A673 (cell line): ENCODE measurements around the gene KCNK17. TPM values are rescaled to one million over a fixed set of nuclear protein-coding genes. Genes with fewer than 3 reads are reported as not detected.

ENCODE experiments used
- BruUV-seq: library from RNA; stranded (reverse); fragments of 400-500 nt; replicated peaks from 2 replicates; lab custom pipeline; 2021; lab: Mats Ljungman, UMichigan
- CTCF ChIA-PET: fragments of 300-600 bp; sonication (Branson Sonifier 250); formaldehyde crosslinking; loops from one replicate; lab custom pipeline; 2022; ENCODE audit warnings: antibody characterized with exemption; lab: Charles Lee
- POLR2A ChIA-PET: fragments of 300-600 bp; sonication (Branson Sonifier 250); formaldehyde crosslinking; loops from one replicate; lab custom pipeline; 2022; ENCODE audit warnings: antibody characterized with exemption; ENCODE audit not compliant: low non-redundant PET; lab: Charles Lee
- DNase-seq: peaks from one replicate; pipeline ENCODE4 v3.0.0-alpha.2; 2015; ENCODE audit warnings: low spot score
- H3K27ac ChIP-seq: fragments of 200-600 bp; sonication (generic); 2 replicates; pipeline ENCODE4 v1.5.1; 2016; ENCODE audit warnings: mixed run types, low read depth, mild to moderate bottlenecking, mixed read lengths, antibody characterized with exemption, low read length; ENCODE audit not compliant: poor library complexity, severe bottlenecking
- H3K27me3 ChIP-seq: fragments of 200-600 bp; sonication (generic); replicated peaks from 2 replicates; pipeline ENCODE4 v1.6.1; 2017; ENCODE audit warnings: mixed run types, low read depth, mild to moderate bottlenecking, mixed read lengths, antibody characterized with exemption, low read length; ENCODE audit not compliant: insufficient read depth, poor library complexity
- H3K36me3 ChIP-seq: fragments of 200-600 bp; sonication (generic); 2 replicates; pipeline ENCODE4 v1.6.1; 2016; ENCODE audit warnings: mixed run types, mild to moderate bottlenecking, mixed read lengths, antibody characterized with exemption, low read length; ENCODE audit not compliant: insufficient read depth, poor library complexity, severe bottlenecking
- H3K4me1 ChIP-seq: fragments of 200-600 bp; sonication (generic); 2 replicates; pipeline ENCODE4 v1.6.1; 2017; ENCODE audit warnings: mixed run types, mild to moderate bottlenecking, mixed read lengths, antibody characterized with exemption, low read length; ENCODE audit not compliant: insufficient read depth, poor library complexity, severe bottlenecking
- H3K4me3 ChIP-seq: fragments of 200-600 bp; sonication (generic); 2 replicates; pipeline ENCODE4 v1.5.1; 2016; ENCODE audit warnings: low read depth, mixed run types, mild to moderate bottlenecking, mixed read lengths, low read length; ENCODE audit not compliant: poor library complexity, severe bottlenecking
- H3K9me3 ChIP-seq: fragments of 200-600 bp; sonication (generic); 2 replicates; pipeline ENCODE4 v1.6.1; 2016; ENCODE audit warnings: mixed run types, low read depth, mild to moderate bottlenecking, mixed read lengths, antibody characterized with exemption, low read length; ENCODE audit not compliant: poor library complexity, severe bottlenecking
- EZH2 ChIP-seq: fragments of 200-600 bp; sonication (generic); IDR thresholded peaks from 2 replicates; pipeline ENCODE4 v1.6.1; 2017; ENCODE audit warnings: borderline replicate concordance, low read depth, mild to moderate bottlenecking, mixed read lengths, antibody characterized with exemption, low read length; ENCODE audit not compliant: poor library complexity, severe bottlenecking
- intact Hi-C: fragments of 100-400 bp; cut with micrococcal nuclease; formaldehyde crosslinking; loops from one replicate; pipeline ENCODE4 v1.10.0; 2022; ENCODE audit not compliant: unreplicated experiment
- total RNA-seq: library from RNA; stranded (reverse); gene quantifications from 2 replicates; pipeline ENCODE4 v1.2.3, GENCODE V29; 2021
- TF ChIP-seq, protein P1 (sequence below): fragments of 300-800, 200-600 bp; sonication (generic); conservative IDR thresholded peaks from 2 replicates; pipeline ENCODE4 v1.5.1; 2017; ENCODE audit warnings: low read depth, mild to moderate bottlenecking, antibody characterized with exemption, low read length, moderate library complexity, mixed read lengths

Gene KCNK17
- total RNA-seq, 1 experiment from 2014 or later = not detected

GRCh38 chr6:39327507-39327906, 13.3 kb upstream of the KCNK17 start:
- no peaks in the 10 kb centered on the region for H3K4me1 ChIP-seq
- POLR2A ChIA-PET = no interaction called here
- H3K27me3 ChIP-seq = peaks cover 25% of the 10 kb centered on the region
- no peaks in the 10 kb centered on the region for H3K9me3 ChIP-seq
- CTCF ChIA-PET = no interaction called here
- no peak overlapping the region for H3K4me3 ChIP-seq
- DNase-seq = no peak
- TF ChIP-seq, protein P1, sequence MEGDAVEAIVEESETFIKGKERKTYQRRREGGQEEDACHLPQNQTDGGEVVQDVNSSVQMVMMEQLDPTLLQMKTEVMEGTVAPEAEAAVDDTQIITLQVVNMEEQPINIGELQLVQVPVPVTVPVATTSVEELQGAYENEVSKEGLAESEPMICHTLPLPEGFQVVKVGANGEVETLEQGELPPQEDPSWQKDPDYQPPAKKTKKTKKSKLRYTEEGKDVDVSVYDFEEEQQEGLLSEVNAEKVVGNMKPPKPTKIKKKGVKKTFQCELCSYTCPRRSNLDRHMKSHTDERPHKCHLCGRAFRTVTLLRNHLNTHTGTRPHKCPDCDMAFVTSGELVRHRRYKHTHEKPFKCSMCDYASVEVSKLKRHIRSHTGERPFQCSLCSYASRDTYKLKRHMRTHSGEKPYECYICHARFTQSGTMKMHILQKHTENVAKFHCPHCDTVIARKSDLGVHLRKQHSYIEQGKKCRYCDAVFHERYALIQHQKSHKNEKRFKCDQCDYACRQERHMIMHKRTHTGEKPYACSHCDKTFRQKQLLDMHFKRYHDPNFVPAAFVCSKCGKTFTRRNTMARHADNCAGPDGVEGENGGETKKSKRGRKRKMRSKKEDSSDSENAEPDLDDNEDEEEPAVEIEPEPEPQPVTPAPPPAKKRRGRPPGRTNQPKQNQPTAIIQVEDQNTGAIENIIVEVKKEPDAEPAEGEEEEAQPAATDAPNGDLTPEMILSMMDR = no peak
- TF ChIP-seq EZH2 = no peak
- BruUV-seq = no TSS peak
- H3K36me3 ChIP-seq = no peaks in the 10 kb centered on the region
- intact Hi-C loops = no loop called here
- no peak overlapping the region for H3K27ac ChIP-seq

GRCh38 chr6:39322306-39322850, 8.2 kb upstream of the KCNK17 start, which contains the start of gene KCNK16:
Gene KCNK16 (minus strand): TSS chr6:39322702. CDS start chr6:39322540, 162 bp downstream.
- ChIA-PET CTCF (no interaction called here), POLR2A (no interaction called here)
- intact Hi-C loops = no loop called here
- TF ChIP-seq, protein P1 = no peak
- TF ChIP-seq EZH2 = no peak
- Histone ChIP-seq H3K4me3 (no peak within 1 kb of the TSS), H3K4me1 (no peaks in the 10 kb centered on the region), H3K27ac (no peak within 1 kb of the TSS), H3K36me3 (no peaks in the 10 kb centered on the region), H3K9me3 (no peaks in the 10 kb centered on the region), H3K27me3 (peaks cover 31% of the 10 kb centered on the region)
- BruUV-seq = no TSS peak
- DNase-seq = no peak

- CTCF ChIA-PET = no interaction called here
- Histone ChIP-seq H3K27me3 (peaks cover 33% of the 10 kb centered on the region), H3K27ac (no peak overlapping the region), H3K9me3 (no peaks in the 10 kb centered on the region), H3K36me3 (no peaks in the 10 kb centered on the region), H3K4me3 (no peak overlapping the region), H3K4me1 (no peaks in the 10 kb centered on the region)
- POLR2A ChIA-PET = no interaction called here
- no peak for DNase-seq
- TF ChIP-seq, protein P1 = no peak
- TF ChIP-seq EZH2 = no peak
- intact Hi-C loops = no loop called here
- BruUV-seq = no TSS peak
These were observed 7.5 kb upstream of the KCNK17 start for GRCh38 chr6:39321761-39322160.
